Stomach (tissue), 4 donors: Measurements from ENCODE around the gene TNPO2.

Experiments used
- CTCF ChIP-seq, 7 experiments: fragments of 450-650 bp in 4 of 7; fragments of 200-600 bp in 3 of 7; sonication (generic) in 3 of 7; IDR thresholded peaks; one replicate each; pipeline ENCODE4 v1.5.1; 2016 to 2019; ENCODE audit warnings: antibody characterized with exemption in 7 of 7, control low read depth in 2 of 7, mild to moderate bottlenecking in 1 of 7
- POLR2A ChIP-seq, 4 donors: fragments of 450-650 bp; IDR thresholded peaks; one replicate each; pipeline ENCODE4 v1.6.1; 2016; ENCODE audit warnings: antibody characterized with exemption in 4 of 4, control low read depth in 2 of 4, mild to moderate bottlenecking in 1 of 4, moderate library complexity in 1 of 4
- POLR2AphosphoS5 ChIP-seq, 3 donors: sonication (generic); formaldehyde crosslinking; IDR thresholded peaks; one replicate each; pipeline ENCODE4 v1.6.1; 2016; ENCODE audit warnings: antibody characterized with exemption in 3 of 3

DNA sequence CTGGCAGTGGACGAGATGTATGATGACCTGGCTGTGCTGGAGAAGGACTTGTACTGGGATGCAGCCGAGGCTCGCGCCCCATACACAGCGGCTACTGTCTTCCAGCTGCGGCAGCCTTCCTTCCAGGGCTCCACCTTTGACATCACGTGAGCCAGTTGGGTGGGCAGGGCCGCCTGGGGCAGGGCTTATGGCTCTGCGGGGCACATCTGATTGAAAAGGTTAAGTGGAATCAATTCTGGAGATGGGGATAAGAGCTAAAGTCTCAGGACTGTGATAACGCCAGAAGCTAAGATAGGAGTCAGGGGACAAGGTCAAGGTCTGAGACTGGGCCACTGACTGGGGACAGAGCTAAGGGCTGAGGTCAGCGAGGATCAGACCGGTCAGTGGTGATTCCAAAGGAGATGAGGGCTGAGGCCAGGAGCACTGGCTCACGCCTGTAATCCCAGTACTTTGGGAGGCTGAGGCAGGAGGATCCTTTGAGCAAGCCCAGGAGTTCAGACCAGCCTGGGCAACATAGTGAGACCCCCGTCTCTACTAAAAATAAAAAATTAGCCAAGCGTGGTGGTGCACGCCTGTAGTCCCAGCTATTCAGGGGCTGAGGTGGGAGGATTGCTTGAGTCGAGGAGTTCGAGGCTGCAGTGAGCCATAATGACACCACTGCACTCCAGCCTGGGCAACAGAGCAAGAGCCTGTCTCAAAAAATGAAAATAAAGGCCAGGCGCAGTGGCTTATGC, 32.6 kb upstream of the TNPO2 start:
- TF ChIP-seq POLR2A (IDR thresholded peaks at IDR 0.05) (no peak), CTCF (IDR thresholded peaks at IDR 0.05) (no peak), POLR2AphosphoS5 (IDR thresholded peaks at IDR 0.05) (no peak)
